ENCODE measurements around the gene HSPA4. TPM values are rescaled to one million over a fixed set of nuclear protein-coding genes. Genes with fewer than 3 reads are reported as not detected.
A peak's percentile ranks its signal among the peaks of the same experiment; 100 is the strongest.

The HSPA4 gene
- total and polyA plus RNA-seq, 2 experiments from 2014 or later, result 340 to 343 TPM

DNA sequence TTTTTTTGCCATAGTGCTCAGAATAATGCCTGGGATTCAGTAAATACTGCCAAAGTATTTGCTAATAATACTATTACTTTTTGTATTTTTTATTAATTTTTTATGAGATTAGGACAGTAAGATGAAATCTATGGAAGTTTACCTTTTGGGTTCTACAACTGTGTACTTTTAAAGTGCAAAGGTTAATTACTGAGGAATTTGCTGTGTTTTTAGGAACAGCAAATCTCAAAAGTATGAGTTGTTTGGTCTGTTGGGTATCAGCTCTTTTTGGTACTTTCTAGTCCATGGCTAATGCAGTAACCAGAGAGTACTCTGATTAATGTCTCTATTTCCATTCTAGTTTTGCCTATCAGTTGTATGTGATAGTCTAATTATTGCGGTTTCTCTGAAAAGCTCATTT, 5.1 kb downstream of the HSPA4 start (continued):
- TF ChIP-seq ZNF331 (CRISPR knock-in tag; IDR thresholded peaks at IDR 0.05; ENCODE audit: low read depth) (no peak), CREB1 (CRISPR knock-in tag; IDR thresholded peaks at IDR 0.05; ENCODE audit: low read depth) (no peak), NANOG (IDR thresholded peaks at IDR 0.05; ENCODE audit: borderline replicate concordance) (no peak), ZNF114 (CRISPR knock-in tag; IDR thresholded peaks at IDR 0.05) (no peak), CTCF (conservative IDR thresholded peaks at IDR 0.05; ENCODE audit: low read depth in 2 of 2) (no peak)
- TF ChIP-seq, protein P1, sequence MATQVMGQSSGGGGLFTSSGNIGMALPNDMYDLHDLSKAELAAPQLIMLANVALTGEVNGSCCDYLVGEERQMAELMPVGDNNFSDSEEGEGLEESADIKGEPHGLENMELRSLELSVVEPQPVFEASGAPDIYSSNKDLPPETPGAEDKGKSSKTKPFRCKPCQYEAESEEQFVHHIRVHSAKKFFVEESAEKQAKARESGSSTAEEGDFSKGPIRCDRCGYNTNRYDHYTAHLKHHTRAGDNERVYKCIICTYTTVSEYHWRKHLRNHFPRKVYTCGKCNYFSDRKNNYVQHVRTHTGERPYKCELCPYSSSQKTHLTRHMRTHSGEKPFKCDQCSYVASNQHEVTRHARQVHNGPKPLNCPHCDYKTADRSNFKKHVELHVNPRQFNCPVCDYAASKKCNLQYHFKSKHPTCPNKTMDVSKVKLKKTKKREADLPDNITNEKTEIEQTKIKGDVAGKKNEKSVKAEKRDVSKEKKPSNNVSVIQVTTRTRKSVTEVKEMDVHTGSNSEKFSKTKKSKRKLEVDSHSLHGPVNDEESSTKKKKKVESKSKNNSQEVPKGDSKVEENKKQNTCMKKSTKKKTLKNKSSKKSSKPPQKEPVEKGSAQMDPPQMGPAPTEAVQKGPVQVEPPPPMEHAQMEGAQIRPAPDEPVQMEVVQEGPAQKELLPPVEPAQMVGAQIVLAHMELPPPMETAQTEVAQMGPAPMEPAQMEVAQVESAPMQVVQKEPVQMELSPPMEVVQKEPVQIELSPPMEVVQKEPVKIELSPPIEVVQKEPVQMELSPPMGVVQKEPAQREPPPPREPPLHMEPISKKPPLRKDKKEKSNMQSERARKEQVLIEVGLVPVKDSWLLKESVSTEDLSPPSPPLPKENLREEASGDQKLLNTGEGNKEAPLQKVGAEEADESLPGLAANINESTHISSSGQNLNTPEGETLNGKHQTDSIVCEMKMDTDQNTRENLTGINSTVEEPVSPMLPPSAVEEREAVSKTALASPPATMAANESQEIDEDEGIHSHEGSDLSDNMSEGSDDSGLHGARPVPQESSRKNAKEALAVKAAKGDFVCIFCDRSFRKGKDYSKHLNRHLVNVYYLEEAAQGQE (IDR thresholded peaks at IDR 0.05; ENCODE audit: unreplicated experiment), result no peak

DNA sequence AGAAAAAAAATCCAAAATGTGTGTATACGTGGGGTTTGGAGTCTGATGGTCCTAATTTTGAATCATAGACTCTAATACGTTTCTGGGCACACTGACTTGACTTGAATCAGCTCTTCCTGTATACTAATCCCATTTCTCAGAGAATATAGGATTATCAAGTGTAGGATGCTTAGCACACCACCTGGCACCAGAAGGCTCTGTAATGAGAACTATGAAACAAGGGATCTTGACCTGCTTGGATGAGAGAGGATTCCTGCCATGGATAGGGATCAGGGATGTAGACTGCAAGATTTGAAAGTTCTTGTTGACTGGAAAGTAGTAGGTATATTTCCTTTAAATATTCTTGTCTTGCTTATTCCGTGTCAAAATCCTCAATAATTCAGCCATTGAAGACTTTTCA, 7.8 kb downstream of the HSPA4 start:
- Histone ChIP-seq H3K36me3 (ENCODE audit: insufficient read depth) (peaks cover 6% of the 10 kb centered on the region; the same call in 1 of the 2 replicates), H3K4me2 (no peak overlapping the region), H3K27me3 (ENCODE audit: insufficient read depth) (no peaks in the 10 kb centered on the region), H3K4me1 (ENCODE audit: insufficient read depth) (peaks cover 26% of the 10 kb centered on the region), H4K20me1 (replicated peaks; ENCODE audit: insufficient read depth) (peaks cover 97% of the 10 kb centered on the region), H3K79me2 (replicated peaks; ENCODE audit: insufficient read depth) (peaks cover 100% of the 10 kb centered on the region), H3F3A (replicated peaks; ENCODE audit: low read depth) (no peaks in the 10 kb centered on the region; the same call in 1 of the 2 replicates), H3K27ac (ENCODE audit: low read depth) (peak overlapping the region; percentile 8; the same call in 1 of the 2 replicates), H2AFZ (no peak overlapping the region), H3K9me2 (ENCODE audit: insufficient read depth) (no peaks in the 10 kb centered on the region), H3K4me3 (no peak overlapping the region)
- peaks cover 37% of the 10 kb centered on the region for H3K4me1 Mint-ChIP-seq
- H3K27ac Mint-ChIP-seq, result no peak overlapping the region
- H3K36me3 Mint-ChIP-seq (ENCODE audit: low read depth), result peaks cover 31% of the 10 kb centered on the region; the same call in 2 of the 3 replicates
- H3K9me3 Mint-ChIP-seq, result no peaks in the 10 kb centered on the region
- H3K4me3 Mint-ChIP-seq, result no peak overlapping the region
- no peak for ATAC-seq
- no peak for DNase-seq (ENCODE audit: low spot score)
- H3K27me3 Mint-ChIP-seq (ENCODE audit: insufficient read depth, low read depth, poor library complexity), result peaks cover 4% of the 10 kb centered on the region
- no peak for TF ChIP-seq CTCF (conservative IDR thresholded peaks at IDR 0.05; ENCODE audit: low read depth in 2 of 2)
- TF ChIP-seq JUNB (IDR thresholded peaks at IDR 0.05; ENCODE audit: unreplicated experiment), result no peak
- TF ChIP-seq, protein P1 (IDR thresholded peaks at IDR 0.05; ENCODE audit: unreplicated experiment), result no peak
- no peak for TF ChIP-seq CREB1 (CRISPR knock-in tag; IDR thresholded peaks at IDR 0.05; ENCODE audit: low read depth)
- TF ChIP-seq POLR2AphosphoS5 (IDR thresholded peaks at IDR 0.05; ENCODE audit: low read depth), result no peak
